Upper lobe of left lung (tissue), 4 donors: ENCODE results near the gene PHEX.

Source experiments
- CTCF ChIP-seq, 6 experiments: fragments of 450-650 bp in 4 of 6; fragments of 200-600 bp in 2 of 6; sonication (generic) in 2 of 6; IDR thresholded peaks; one replicate each; pipeline ENCODE4 v1.5.1; 2016 to 2019; ENCODE audit warnings: antibody characterized with exemption in 6 of 6
- EP300 ChIP-seq, 4 donors: sonication (generic); formaldehyde crosslinking; IDR thresholded peaks; one replicate each; pipeline ENCODE4 v1.5.1; 2017; ENCODE audit warnings: antibody characterized with exemption in 4 of 4, control low read depth in 2 of 4
- POLR2A ChIP-seq, 4 donors: fragments of 450-650 bp; IDR thresholded peaks; one replicate each; pipeline ENCODE4 v1.5.1; 2016 to 2017; ENCODE audit warnings: antibody characterized with exemption in 4 of 4, mild to moderate bottlenecking in 2 of 4
- POLR2AphosphoS5 ChIP-seq, 2 donors: sonication (generic); formaldehyde crosslinking; IDR thresholded peaks; one replicate each; pipeline ENCODE4 v1.5.1; 2017; ENCODE audit warnings: antibody characterized with exemption in 2 of 2

GRCh38 chrX:22043872-22044271 lies 11.7 kb downstream of the PHEX start:
- no peak for TF ChIP-seq CTCF (IDR thresholded peaks at IDR 0.05)
- no peak for TF ChIP-seq POLR2AphosphoS5 (IDR thresholded peaks at IDR 0.05)
- TF ChIP-seq POLR2A (IDR thresholded peaks at IDR 0.05): no peak
- no peak for TF ChIP-seq EP300 (IDR thresholded peaks at IDR 0.05)
